HCT116 (cell line): ENCODE measurements around the gene HES6. TPM values are rescaled to one million over a fixed set of nuclear protein-coding genes. Genes with fewer than 3 reads are reported as not detected.

Experiments
- ATAC-seq: fragments of 200-7000 bp; cut with Tn5 transposase; 2 replicates; pipeline ENCODE4 v1.9.1; 2020; ENCODE audit warnings: mild to moderate bottlenecking, moderate library complexity
- BruUV-seq: library from RNA; stranded (reverse); fragments of 400-500 nt; replicated peaks from 2 replicates; lab custom pipeline; 2021; lab: Mats Ljungman, UMichigan
- CTCF ChIA-PET: fragments of 300-600 bp; sonication (Branson Sonifier 250); formaldehyde crosslinking; loops from one replicate; lab custom pipeline; 2021; ENCODE audit warnings: antibody characterized with exemption; lab: Charles Lee
- POLR2A ChIA-PET: fragments of 300-600, 350-600 bp; sonication (Branson Sonifier 250); formaldehyde crosslinking; loops from one replicate; lab custom pipeline; 2021; ENCODE audit warnings: antibody characterized with exemption; lab: Charles Lee
- RAD21 ChIA-PET, 2 experiments: fragments of 300-600 bp; sonication (Branson Sonifier 250); formaldehyde crosslinking; loops; one replicate each; lab custom pipeline; 2023; ENCODE audit warnings: low total read pairs in 2 of 2; ENCODE audit not compliant: uncharacterized antibody in 2 of 2, unreplicated experiment in 2 of 2, low non-redundant PET in 1 of 2; lab: Charles Lee
- DNase-seq: peaks from one replicate; pipeline ENCODE4 v3.0.0-alpha.2; 2010; ENCODE audit warnings: low read depth, low spot score
- H2AFZ ChIP-seq: fragments of 200-600 bp; shearing (Covaris generic), sonication (generic); 2 replicates; pipeline ENCODE4 v1.6.1; 2017; ENCODE audit warnings: low read depth, mixed run types, mixed read lengths, antibody characterized with exemption, low read length; ENCODE audit not compliant: poor library complexity, severe bottlenecking
- H3K27ac ChIP-seq: 2 replicates; pipeline ENCODE4 v1.5.1; 2012; ENCODE audit warnings: low read depth, low read length
- H3K27me3 ChIP-seq: fragments of 200-600 bp; sonication (generic); 2 replicates; pipeline ENCODE4 v1.6.1; 2016; ENCODE audit warnings: mixed run types, low read length, mixed read lengths; ENCODE audit not compliant: insufficient read depth
- H3K36me3 ChIP-seq, 2 experiments: fragments of 200-500 bp in 1 of 2; fragments of 200-600 bp in 1 of 2; sonication (Bioruptor generic) in 1 of 2; sonication (generic) in 1 of 2; 2 replicates each; pipeline versions ENCODE4 v1.5.1 to v1.6.1; 2014 to 2016; ENCODE audit warnings: low read length in 2 of 2, inconsistent platforms in 1 of 2, mixed read lengths in 1 of 2, mixed run types in 1 of 2; ENCODE audit not compliant: insufficient read depth in 2 of 2, control insufficient read depth in 1 of 2
- H3K4me1 ChIP-seq, 2 experiments: fragments of 200-600 bp in 1 of 2; sonication (generic) in 1 of 2; 2 replicates each; pipeline versions ENCODE4 v1.5.1 to v1.6.1; 2012 to 2017; ENCODE audit warnings: low read length in 2 of 2, inconsistent platforms in 1 of 2, mild to moderate bottlenecking in 1 of 2, mixed read lengths in 1 of 2, mixed run types in 1 of 2, moderate library complexity in 1 of 2; ENCODE audit not compliant: insufficient read depth in 2 of 2, control insufficient read depth in 1 of 2
- H3K4me2 ChIP-seq: fragments of 200-600 bp; sonication (generic); 2 replicates; pipeline ENCODE4 v1.6.1; 2017; ENCODE audit warnings: mixed run types, low read length, mixed read lengths
- H3K4me3 ChIP-seq, 2 experiments: fragments of 200-600 bp in 1 of 2; sonication (generic) in 1 of 2; replicated peaks in 1 of 2; 2 replicates each; pipeline ENCODE4 v1.5.1; 2011 to 2016; ENCODE audit warnings: low read length in 2 of 2, control low read depth in 1 of 2, low read depth in 1 of 2, mild to moderate bottlenecking in 1 of 2, mixed read lengths in 1 of 2, mixed run types in 1 of 2
- H3K79me2 ChIP-seq: fragments of 200-600 bp; sonication (generic); 2 replicates; pipeline ENCODE4 v1.6.1; 2017; ENCODE audit warnings: mild to moderate bottlenecking, mixed run types, low read length, moderate library complexity, mixed read lengths; ENCODE audit not compliant: insufficient read depth
- H3K9ac ChIP-seq: fragments of 200-600 bp; sonication (generic); 2 replicates; pipeline ENCODE4 v1.6.1; 2016; ENCODE audit warnings: low read length, mixed read lengths
- H3K9me2 ChIP-seq: fragments of 200-600 bp; sonication (generic), shearing (Covaris generic); 2 replicates; pipeline ENCODE4 v1.6.1; 2017; ENCODE audit warnings: mixed run types, mild to moderate bottlenecking, moderate library complexity; ENCODE audit not compliant: insufficient read depth
- H3K9me3 ChIP-seq, 2 experiments: fragments of 200-500 bp in 1 of 2; fragments of 200-600 bp in 1 of 2; sonication (Bioruptor generic) in 1 of 2; sonication (generic) in 1 of 2; 2 replicates each; pipeline ENCODE4 v1.6.1; 2014 to 2017; ENCODE audit warnings: low read length in 2 of 2, mixed read lengths in 2 of 2, inconsistent platforms in 1 of 2, low read depth in 1 of 2, mild to moderate bottlenecking in 1 of 2, mixed run types in 1 of 2, moderate library complexity in 1 of 2; ENCODE audit not compliant: control insufficient read depth in 1 of 2, insufficient read depth in 1 of 2
- H4K20me1 ChIP-seq: fragments of 200-600 bp; sonication (generic), shearing (Covaris generic); 2 replicates; pipeline ENCODE4 v1.6.1; 2017; ENCODE audit warnings: mixed run types, mild to moderate bottlenecking, moderate library complexity; ENCODE audit not compliant: insufficient read depth
- CBX3 ChIP-seq: IDR thresholded peaks from 2 replicates; pipeline ENCODE4 v1.6.1; 2012; ENCODE audit warnings: low read depth
- CEBPB ChIP-seq: IDR thresholded peaks from 2 replicates; pipeline ENCODE4 v1.6.1; 2012; ENCODE audit warnings: low read depth
- CTCF ChIP-seq, 3 experiments: fragments of 200-600 bp in 1 of 3; sonication (generic) in 1 of 3; IDR thresholded peaks in 2 of 3; conservative IDR thresholded peaks in 1 of 3; 2 replicates each; pipeline ENCODE4 v1.5.1; 2012 to 2017; ENCODE audit warnings: low read depth in 2 of 3, low read length in 2 of 3, antibody characterized with exemption in 1 of 3, borderline replicate concordance in 1 of 3, control low read depth in 1 of 3, mild to moderate bottlenecking in 1 of 3, mixed read lengths in 1 of 3, mixed run types in 1 of 3, moderate library complexity in 1 of 3; ENCODE audit not compliant: insufficient read depth in 1 of 3
- EGR1 ChIP-seq: IDR thresholded peaks from 2 replicates; pipeline ENCODE4 v1.6.1; 2012; ENCODE audit warnings: low read depth
- ELF1 ChIP-seq: IDR thresholded peaks from 2 replicates; pipeline ENCODE4 v1.6.1; 2012; ENCODE audit warnings: low read depth, borderline replicate concordance
- EZH2 ChIP-seq: fragments of 200-600 bp; sonication (generic); IDR thresholded peaks from 2 replicates; pipeline ENCODE4 v1.6.1; 2017; ENCODE audit warnings: antibody characterized with exemption, mixed run types
- EZH2phosphoT487 ChIP-seq: fragments of 200-600 bp; IDR thresholded peaks from 2 replicates; pipeline ENCODE4 v1.6.1; 2018; ENCODE audit warnings: antibody characterized with exemption, borderline replicate concordance
- FOSL1 ChIP-seq: IDR thresholded peaks from 2 replicates; pipeline ENCODE4 v1.6.1; 2012; ENCODE audit warnings: low read depth
- POLR2A ChIP-seq: IDR thresholded peaks from 2 replicates; pipeline ENCODE4 v1.7.0; 2011; ENCODE audit warnings: borderline replicate concordance; ENCODE audit not compliant: insufficient read depth, insufficient read length; ENCODE audit errors: extremely low read depth
- RAD21 ChIP-seq: IDR thresholded peaks from 2 replicates; pipeline ENCODE4 v1.6.1; 2012; ENCODE audit warnings: low read depth, mild to moderate bottlenecking
- SIN3A ChIP-seq: IDR thresholded peaks from 2 replicates; pipeline ENCODE4 v1.6.1; 2012; ENCODE audit warnings: low read depth
- SP1 ChIP-seq: IDR thresholded peaks from 2 replicates; pipeline ENCODE4 v1.6.1; 2012; ENCODE audit warnings: low read depth
- SRF ChIP-seq: IDR thresholded peaks from 2 replicates; pipeline ENCODE4 v1.6.1; 2012; ENCODE audit warnings: low read depth
- TCF7L2 ChIP-seq: IDR thresholded peaks from 2 replicates; pipeline ENCODE4 v1.7.0; 2011; ENCODE audit warnings: borderline replicate concordance, inconsistent platforms; ENCODE audit not compliant: insufficient read depth, insufficient read length; ENCODE audit errors: extremely low read depth
- YY1 ChIP-seq: IDR thresholded peaks from 2 replicates; pipeline ENCODE4 v1.6.1; 2011; ENCODE audit warnings: low read length, low read depth, moderate library complexity, mild to moderate bottlenecking; ENCODE audit not compliant: insufficient replicate concordance; ENCODE audit errors: extremely low read depth
- ZFX ChIP-seq: fragments of 450-650 bp; IDR thresholded peaks from 2 replicates; pipeline ENCODE4 v1.6.1; 2017
- ZNF274 ChIP-seq: fragments of 200-500 bp; sonication (Bioruptor generic); IDR thresholded peaks from 2 replicates; pipeline ENCODE4 v1.6.1; 2014; ENCODE audit warnings: mild to moderate bottlenecking, low read depth, low read length, inconsistent platforms
- intact Hi-C: fragments of 100-400 bp; cut with micrococcal nuclease; formaldehyde crosslinking; loops from 2 replicates; pipeline ENCODE4 v1.10.0; 2022
- total RNA-seq: library from RNA; stranded (reverse); gene quantifications from one replicate; pipeline ENCODE4 v1.2.1, GENCODE V29; 2021; ENCODE audit not compliant: unreplicated experiment

The HES6 gene
- total RNA-seq, 1 experiment from 2014 or later, result 47.8 TPM

- CTCF ChIA-PET, result no interaction called here
Measured at GRCh38 chr2:238243496-238244076, 3.7 kb upstream of the HES6 start.

GRCh38 chr2:238242731-238243495, 3.1 kb upstream of the HES6 start:
- H3K4me3 ChIP-seq, result no peak overlapping the region
- H3K36me3 ChIP-seq, result peaks cover 0 to 5% of the 10 kb centered on the region in 2 experiments; a peak in 1 of 4 replicates
- no peaks in the 10 kb centered on the region for H3K27me3 ChIP-seq
- no peaks in the 10 kb centered on the region for H4K20me1 ChIP-seq
- no peak overlapping the region for H3K4me2 ChIP-seq
- intact Hi-C loops, result no loop called here
- H3K9me2 ChIP-seq, result no peaks in the 10 kb centered on the region
- ChIA-PET RAD21 (no interaction called here), CTCF (no interaction called here), POLR2A (no interaction called here)
- H2AFZ ChIP-seq, result no peak overlapping the region
- ATAC-seq (no peak), DNase-seq (no peak)
- no peak overlapping the region for H3K27ac ChIP-seq
- H3K4me1 ChIP-seq, result peaks cover 13 to 23% of the 10 kb centered on the region in 2 experiments
- H3K9me3 ChIP-seq, result no peaks in the 10 kb centered on the region
- H3K79me2 ChIP-seq, result no peaks in the 10 kb centered on the region; the same call in 1 of the 2 replicates
- H3K9ac ChIP-seq, result no peak overlapping the region
- BruUV-seq, result no TSS peak
- TF ChIP-seq CBX3 (no peak), TCF7L2 (no peak), SP1 (no peak), EZH2 (no peak), ZFX (no peak), POLR2A (no peak), FOSL1 (no peak), EZH2phosphoT487 (no peak), CTCF (IDR thresholded peaks at IDR 0.05 in 2 of 3, conservative IDR thresholded peaks at IDR 0.05 in 1 of 3; ENCODE audit: borderline replicate concordance in 1 of 3, insufficient read depth in 1 of 3, low read depth in 2 of 3, low read length in 2 of 3) (no peak), ELF1 (no peak), ZNF274 (no peak), YY1 (no peak), RAD21 (no peak)

More at GRCh38 chr2:238243496-238244076, 3.7 kb upstream of the HES6 start:
- intact Hi-C loops, result no loop called here
- H3K9ac ChIP-seq, result no peak overlapping the region
- no peak for TF ChIP-seq EGR1
- no peak for TF ChIP-seq CEBPB
- TF ChIP-seq RAD21, result no peak
- no peak for TF ChIP-seq FOSL1
- TF ChIP-seq ZFX, result no peak
- TF ChIP-seq SIN3A, result no peak
- no peak for TF ChIP-seq SRF
- TF ChIP-seq EZH2phosphoT487, result no peak
- DNase-seq (no peak), ATAC-seq (no peak)
- H3K4me2 ChIP-seq, result no peak overlapping the region
- no TSS peak for BruUV-seq
- no peak overlapping the region for H2AFZ ChIP-seq
- no peaks in the 10 kb centered on the region for H3K9me2 ChIP-seq
- no peaks in the 10 kb centered on the region for H3K27me3 ChIP-seq
- POLR2A ChIA-PET, result no interaction called here
- RAD21 ChIA-PET, result no interaction called here
- H3K9me3 ChIP-seq, result no peaks in the 10 kb centered on the region
- H3K79me2 ChIP-seq, result no peaks in the 10 kb centered on the region; the same call in 1 of the 2 replicates
- H3K27ac ChIP-seq, result no peak overlapping the region
- H4K20me1 ChIP-seq, result no peaks in the 10 kb centered on the region
- H3K36me3 ChIP-seq, result peaks cover 0 to 5% of the 10 kb centered on the region in 2 experiments; a peak in 1 of 4 replicates
- H3K4me3 ChIP-seq, result no peak overlapping the region
- peaks cover 12 to 18% of the 10 kb centered on the region in 2 experiments for H3K4me1 ChIP-seq
